Fibroblast of mammary gland (primary cell): Measurements from ENCODE around the gene RNF115.

ENCODE experiments used
- DNase-seq: peaks from one replicate; pipeline ENCODE4 v3.0.0-alpha.2; 2010; ENCODE audit warnings: low read depth
- H3K4me3 ChIP-seq: 2 replicates; pipeline ENCODE4 v1.5.1; 2011; ENCODE audit warnings: low read depth, mild to moderate bottlenecking, low read length, moderate library complexity; ENCODE audit not compliant: control insufficient read depth
- CTCF ChIP-seq: conservative IDR thresholded peaks from 2 replicates; pipeline ENCODE4 v1.5.1; 2011; ENCODE audit warnings: low read depth, low read length, inconsistent platforms; ENCODE audit not compliant: control insufficient read depth, insufficient read depth

RNF115 gene

GRCh38 chr1:145823565-145824498 lies at the start of gene RNF115, which contains the start of gene POLR3C:
Gene RNF115, minus strand, starts transcription at chr1:145824095. Its CDS starts 222 bp downstream, at chr1:145823873.
Gene POLR3C, plus strand, starts transcription at chr1:145824200. Its CDS starts 1,577 bp downstream, at chr1:145825777.
- peak within 1 kb of the TSS; percentile 99 for H3K4me3 ChIP-seq
- no peak for TF ChIP-seq CTCF
- peak; percentile 88 for DNase-seq

- DNase-seq: peak; percentile 53
- TF ChIP-seq CTCF: no peak
- H3K4me3 ChIP-seq: peak overlapping the region; percentile 45
Observed at GRCh38 chr1:145871994-145872924, 48.4 kb upstream of the RNF115 start.

- DNase-seq: no peak
- TF ChIP-seq CTCF: no peak
- no peak overlapping the region for H3K4me3 ChIP-seq
Observed at GRCh38 chr1:145868232-145868631, 44.3 kb upstream of the RNF115 start.

GRCh38 chr1:145863282-145864018 lies 39.6 kb upstream of the RNF115 start:
- peak; percentile 50 for DNase-seq
- no peak for TF ChIP-seq CTCF
- no peak overlapping the region for H3K4me3 ChIP-seq

GRCh38 chr1:145859491-145860023 lies 35.7 kb upstream of the RNF115 start:
- peak; percentile 83 for DNase-seq
- no peak for TF ChIP-seq CTCF
- H3K4me3 ChIP-seq: peak overlapping the region; percentile 80

- peak within 1 kb of the TSS; percentile 80 for H3K4me3 ChIP-seq
- peak; percentile 87 for DNase-seq
- TF ChIP-seq CTCF: no peak
Observed at GRCh38 chr1:145858901-145859490, 35.1 kb upstream of the RNF115 start, which contains the start of gene PIAS3. Gene PIAS3, minus strand, starts transcription at chr1:145859081. Its CDS starts 91 bp downstream, at chr1:145858990.
